GM12892 (cell line): Measurements from ENCODE around the gene YAF2.

ENCODE experiments used
- POLR2A ChIP-seq: IDR thresholded peaks from 2 replicates; pipeline ENCODE4 v1.6.1; 2011; ENCODE audit warnings: low read depth, low read length, control low read depth
- TAF1 ChIP-seq: IDR thresholded peaks from 2 replicates; pipeline ENCODE4 v1.6.1; 2011; ENCODE audit warnings: low read depth, mild to moderate bottlenecking, control low read depth, low read length, borderline replicate concordance

DNA sequence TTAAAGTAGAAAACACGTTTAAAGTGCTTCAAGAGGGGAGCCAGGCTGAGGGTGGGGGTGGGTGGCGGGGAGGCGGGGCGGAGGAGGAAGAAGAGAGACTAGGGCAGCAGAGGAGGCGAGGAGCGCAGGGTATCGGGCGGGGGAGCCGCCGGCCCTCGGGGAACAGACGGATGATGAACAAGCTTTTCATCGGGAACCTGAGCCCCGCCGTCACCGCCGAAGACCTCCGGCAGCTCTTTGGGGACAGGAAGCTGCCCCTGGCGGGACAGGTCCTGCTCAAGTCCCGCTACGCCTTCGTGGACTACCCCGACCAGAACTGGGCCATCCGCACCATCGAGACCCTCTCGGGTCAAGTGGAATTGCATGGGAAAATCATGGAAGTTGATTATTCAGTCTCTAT is 48.7 kb upstream of the YAF2 start:
- TF ChIP-seq POLR2A: no peak
- TF ChIP-seq TAF1: no peak
